ENCODE data around the gene TTC21B. TPM values are rescaled to one million over a fixed set of nuclear protein-coding genes. Genes with fewer than 3 reads are reported as not detected.
A peak's percentile ranks its signal among the peaks of the same experiment; 100 is the strongest.

The TTC21B gene
- total and polyA plus RNA-seq, 12 donors, result 3.3 to 17.9 (median 13.3) TPM

GRCh38 chr2:165905269-165905668 lies 48.3 kb downstream of the TTC21B start:
- ATAC-seq, result no peak
- intact Hi-C loops (cut with DNase I), result no loop called here
- 95 to 98% methylated on average over 1 of the region's 1 CpG for WGBS, 2 donors

GRCh38 chr2:165904432-165904831 lies 49.1 kb downstream of the TTC21B start:
- 97 to 99% methylated on average over 2 of the region's 2 CpGs for WGBS, 2 donors
- H3K4me3 ChIP-seq, result no peak overlapping the region
- peaks cover 0 to 3% (median 0%) of the 10 kb centered on the region in 11 donors for H3K9me3 ChIP-seq
- no peak for DNase-seq
- no peak for ATAC-seq
- H3K27me3 ChIP-seq, result no peaks in the 10 kb centered on the region
- peaks cover 0 to 17% (median 6%) of the 10 kb centered on the region in 9 donors for H3K4me1 ChIP-seq
- peaks cover 0 to 84% (median 14%) of the 10 kb centered on the region in 9 donors for H3K36me3 ChIP-seq
- intact Hi-C loops (cut with DNase I), result no loop called here
- no peak overlapping the region for H3K27ac ChIP-seq
- TF ChIP-seq CTCF (IDR thresholded peaks at IDR 0.05), result no peak

More at GRCh38 chr2:165905269-165905668, 48.3 kb downstream of the TTC21B start:
- Histone ChIP-seq H3K27me3 (no peaks in the 10 kb centered on the region), H3K9me3 (peaks cover 0 to 3% (median 0%) of the 10 kb centered on the region in 11 donors), H3K4me3 (no peak overlapping the region), H3K36me3 (peaks cover 0 to 84% (median 11%) of the 10 kb centered on the region in 9 donors), H3K4me1 (peaks cover 0 to 17% (median 6%) of the 10 kb centered on the region in 9 donors), H3K27ac (no peak overlapping the region)
- DNase-seq, result no peak
- no peak for TF ChIP-seq CTCF (IDR thresholded peaks at IDR 0.05)

- peaks cover 0 to 84% (median 21%) of the 10 kb centered on the region in 9 donors for H3K36me3 ChIP-seq
Measured at GRCh38 chr2:165903406-165903805, 50.2 kb downstream of the TTC21B start.

GRCh38 chr2:165902934-165903333 lies 50.6 kb downstream of the TTC21B start:
- TF ChIP-seq CTCF (IDR thresholded peaks at IDR 0.05), result peak in 2 of 9 donors; percentile 16 to 24
- H3K27me3 ChIP-seq, result no peaks in the 10 kb centered on the region
- H3K4me1 ChIP-seq, result peaks cover 0 to 25% (median 6%) of the 10 kb centered on the region in 9 donors
- ATAC-seq (peak in 7 of 8 donors; percentile 31 to 81 (median 67)), DNase-seq (no peak)
- peak overlapping the region in 2 of 10 donors; percentile 7 to 17 for H3K27ac ChIP-seq
- intact Hi-C loops (cut with DNase I), result no loop called here
- H3K4me3 ChIP-seq, result peak overlapping the region in 2 of 10 donors; percentile 12 to 31
- H3K9me3 ChIP-seq, result peaks cover 0 to 3% (median 0%) of the 10 kb centered on the region in 11 donors
- H3K36me3 ChIP-seq, result peaks cover 0 to 84% (median 26%) of the 10 kb centered on the region in 9 donors

More at GRCh38 chr2:165903406-165903805, 50.2 kb downstream of the TTC21B start:
- intact Hi-C loops (cut with DNase I), result no loop called here
- no peak for TF ChIP-seq CTCF (IDR thresholded peaks at IDR 0.05)
- DNase-seq, result no peak
- peaks cover 0 to 20% (median 6%) of the 10 kb centered on the region in 9 donors for H3K4me1 ChIP-seq
- peak overlapping the region in 2 of 10 donors; percentile 7 to 17 for H3K27ac ChIP-seq
- peaks cover 0 to 3% (median 0%) of the 10 kb centered on the region in 11 donors for H3K9me3 ChIP-seq
- no peaks in the 10 kb centered on the region for H3K27me3 ChIP-seq
- ATAC-seq, result no peak
- 97 to 99% methylated on average over 5 of the region's 5 CpGs for WGBS, 2 donors
- H3K4me3 ChIP-seq, result no peak overlapping the region

Measured in heart right ventricle (tissue), 16 donors.